Activated gamma-delta T cell treated with anti-CD3 and anti-CD28 coated beads, Interleukin-2, amount 50 U/mL, for 16 hours (primary cell): ENCODE data around the gene PADI2.

Experiments used
- DNase-seq: peaks from one replicate; pipeline ENCODE4 v3.0.0-alpha.2; 2020; ENCODE audit warnings: low read depth

The PADI2 gene

DNA sequence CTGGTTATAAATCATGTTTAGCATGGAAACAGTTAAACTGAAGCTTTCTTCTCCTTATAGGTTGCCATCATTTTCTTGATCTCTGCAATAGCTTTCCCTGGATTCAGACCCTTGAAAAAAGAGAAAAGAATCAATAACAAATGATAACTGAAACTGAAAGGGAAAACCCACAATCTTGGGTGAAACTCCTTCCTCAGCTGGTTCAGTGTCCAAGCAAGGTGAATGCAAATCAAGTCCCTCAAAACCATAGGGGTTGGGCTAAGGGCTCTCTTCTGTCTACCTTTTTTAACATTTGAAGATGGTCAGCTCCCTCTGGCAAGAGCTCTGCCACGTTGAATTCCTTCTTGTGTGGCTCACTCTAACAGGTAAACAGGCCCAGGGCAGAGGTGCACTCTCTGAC, 100.4 kb downstream of the PADI2 start:
- no peak for DNase-seq

GRCh38 chr1:17017435-17017834, 101.8 kb downstream of the PADI2 start:
- DNase-seq: no peak
